Measurements from ENCODE around the gene VASN. TPM values are rescaled to one million over a fixed set of nuclear protein-coding genes. Genes with fewer than 3 reads are reported as not detected.

Gene VASN
- total RNA-seq, 1 donor from 2014 or later = 20.6 TPM

GRCh38 chr16:4354512-4355409, 16.9 kb upstream of the VASN start:
- no peak for DNase-seq

- DNase-seq = no peak
Measured at GRCh38 chr16:4356820-4357219, 14.8 kb upstream of the VASN start.

- DNase-seq = no peak
Measured at GRCh38 chr16:4358236-4358635, 13.4 kb upstream of the VASN start.

- no peak for DNase-seq
Measured at GRCh38 chr16:4358831-4359561, 12.7 kb upstream of the VASN start.

- no peak for DNase-seq
Measured at GRCh38 chr16:4359914-4360313, 11.7 kb upstream of the VASN start.

- DNase-seq = no peak
Measured at GRCh38 chr16:4360538-4361021, 11.1 kb upstream of the VASN start.

- no peak for DNase-seq
Measured at GRCh38 chr16:4361033-4361943, 10.4 kb upstream of the VASN start.

GRCh38 chr16:4361944-4362311, 9.7 kb upstream of the VASN start:
- DNase-seq = no peak

- no peak for DNase-seq
Measured at GRCh38 chr16:4362476-4363135, 9.0 kb upstream of the VASN start.

- DNase-seq = no peak
Measured at GRCh38 chr16:4364196-4365013, 7.2 kb upstream of the VASN start.

- DNase-seq = no peak
Measured at GRCh38 chr16:4365014-4365406, 6.6 kb upstream of the VASN start.

- no peak for DNase-seq
Measured at GRCh38 chr16:4365615-4366014, 6.0 kb upstream of the VASN start.

- no peak for DNase-seq
Measured at GRCh38 chr16:4366016-4366415, 5.6 kb upstream of the VASN start.

GRCh38 chr16:4367393-4367856, 4.2 kb upstream of the VASN start:
- DNase-seq = no peak

- DNase-seq = no peak
Measured at GRCh38 chr16:4369007-4369733, 2.5 kb upstream of the VASN start.

- no peak for DNase-seq
Measured at GRCh38 chr16:4370151-4370550, 1.5 kb upstream of the VASN start.

GRCh38 chr16:4370570-4371356, 885 bp upstream of the VASN start:
- no peak for DNase-seq

- DNase-seq = no peak
Measured at GRCh38 chr16:4372001-4372577, 441 bp downstream of the VASN start.

Data from skin of body (tissue), 2 donors.